K562 (cell line): ENCODE results near the gene SELENOM. TPM values are rescaled to one million over a fixed set of nuclear protein-coding genes. Genes with fewer than 3 reads are reported as not detected.

Experiments
- ATF7 ChIP-seq: fragments of 450-650 bp; IDR thresholded peaks from 2 replicates; pipeline ENCODE4 v1.7.1; 2014; ENCODE audit warnings: mild to moderate bottlenecking, moderate library complexity
- BHLHE40 ChIP-seq: IDR thresholded peaks from 2 replicates; pipeline ENCODE4 v1.6.1; 2011; ENCODE audit warnings: low read length, improper control_type of control experiment
- CBX3 ChIP-seq, 2 experiments: IDR thresholded peaks; 1 replicate in 1 of 2; 2 replicates in 1 of 2; pipeline ENCODE4 v1.6.1; 2012; ENCODE audit warnings: inconsistent platforms in 2 of 2, low read length in 2 of 2, borderline replicate concordance in 1 of 2, control low read depth in 1 of 2
- DNMT1 ChIP-seq: fragments of 450-650 bp; IDR thresholded peaks from 2 replicates; pipeline ENCODE4 v1.6.1; 2016; ENCODE audit warnings: antibody characterized with exemption, mild to moderate bottlenecking
- KDM2B ChIP-seq: fragments of 250-450 bp; sonication (Bioruptor Pico); IDR thresholded peaks from 2 replicates; pipeline ENCODE4 v1.8.0; 2021; ENCODE audit warnings: mild to moderate bottlenecking, moderate library complexity
- MAFK ChIP-seq: IDR thresholded peaks from 2 replicates; pipeline ENCODE4 v1.6.1; 2011; ENCODE audit warnings: low read length, improper control_type of control experiment
- MTA3 ChIP-seq: fragments of 450-650 bp; formaldehyde crosslinking; IDR thresholded peaks from 2 replicates; pipeline ENCODE4 v1.6.1; 2017; ENCODE audit warnings: mild to moderate bottlenecking, borderline replicate concordance
- NEUROD1 ChIP-seq: fragments of 150-350 bp; IDR thresholded peaks from 2 replicates; pipeline ENCODE4 v1.6.1; 2014; ENCODE audit warnings: borderline replicate concordance, low read length, low read depth; ENCODE audit not compliant: partially characterized antibody
- PATZ1 ChIP-seq: fragments of 250-450 bp; sonication (Bioruptor Pico); IDR thresholded peaks from 2 replicates; pipeline ENCODE4 v1.5.0; 2020; ENCODE audit warnings: mild to moderate bottlenecking, borderline replicate concordance
- POLR2G ChIP-seq: fragments of 200-400 bp; formaldehyde crosslinking; IDR thresholded peaks from 2 replicates; pipeline ENCODE4 v1.6.1; 2017; ENCODE audit warnings: low read depth, mild to moderate bottlenecking, antibody characterized with exemption, low read length, moderate library complexity
- SP1 ChIP-seq: sonication (generic); formaldehyde crosslinking; IDR thresholded peaks from 2 replicates; pipeline ENCODE4 v1.8.1; 2022; ENCODE audit warnings: mild to moderate bottlenecking, missing genetic modification reagents
- ZBTB40 ChIP-seq, 2 experiments: fragments of 450-650 bp in 1 of 2; sonication (generic) in 1 of 2; formaldehyde crosslinking in 1 of 2; IDR thresholded peaks; 2 replicates each; pipeline versions ENCODE4 v1.7.1 to v1.9.0; 2016 to 2022; ENCODE audit warnings: inconsistent platforms in 1 of 2, mild to moderate bottlenecking in 1 of 2, missing genetic modification reagents in 1 of 2
- ZFX ChIP-seq: sonication (generic); formaldehyde crosslinking; IDR thresholded peaks from 2 replicates; pipeline ENCODE4 v1.8.0; 2022; ENCODE audit warnings: mild to moderate bottlenecking, missing genetic modification reagents, moderate library complexity
- ZNF224 ChIP-seq: sonication (generic); formaldehyde crosslinking; IDR thresholded peaks from 2 replicates; pipeline ENCODE4 v1.8.0; 2022; ENCODE audit warnings: mild to moderate bottlenecking, missing genetic modification reagents
- polyA plus RNA-seq, 8 experiments: library from polyadenylated mRNA; depleted of rRNA in 4 of 8; stranded (reverse) in 5 of 8; unstranded in 3 of 8; fragments of >200 nt; fragmentation: Nextera tagmentation in 2 of 8; fragmentation: Illumina TruSeq in 1 of 8; extraction: Ambion mirVana in 2 of 8; extraction: Trizol in 1 of 8; gene quantifications; 2 replicates each; pipeline versions ENCODE4 v1.2.1 to v1.2.3, GENCODE V29; 2011 to 2014; ENCODE audit warnings: inconsistent platforms in 1 of 8, missing spikeins in 1 of 8
- total RNA-seq, 7 experiments: library from RNA; depleted of rRNA in 6 of 7; stranded (reverse); fragments of >200 nt in 6 of 7; fragmentation: Illumina TruSeq in 2 of 7; extraction: Trizol in 2 of 7; gene quantifications; 2 replicates each; pipeline versions ENCODE4 v1.2.1 to v1.2.3, GENCODE V29; 2011 to 2021; ENCODE audit warnings: low replicate concordance in 1 of 7

Gene SELENOM
- total and polyA plus RNA-seq, 9 of the 15 experiments (the other 6 are each of a cell fraction or from before 2014, with no cell fraction given), result 1.2 to 10.6 (median 3.7) TPM

DNA sequence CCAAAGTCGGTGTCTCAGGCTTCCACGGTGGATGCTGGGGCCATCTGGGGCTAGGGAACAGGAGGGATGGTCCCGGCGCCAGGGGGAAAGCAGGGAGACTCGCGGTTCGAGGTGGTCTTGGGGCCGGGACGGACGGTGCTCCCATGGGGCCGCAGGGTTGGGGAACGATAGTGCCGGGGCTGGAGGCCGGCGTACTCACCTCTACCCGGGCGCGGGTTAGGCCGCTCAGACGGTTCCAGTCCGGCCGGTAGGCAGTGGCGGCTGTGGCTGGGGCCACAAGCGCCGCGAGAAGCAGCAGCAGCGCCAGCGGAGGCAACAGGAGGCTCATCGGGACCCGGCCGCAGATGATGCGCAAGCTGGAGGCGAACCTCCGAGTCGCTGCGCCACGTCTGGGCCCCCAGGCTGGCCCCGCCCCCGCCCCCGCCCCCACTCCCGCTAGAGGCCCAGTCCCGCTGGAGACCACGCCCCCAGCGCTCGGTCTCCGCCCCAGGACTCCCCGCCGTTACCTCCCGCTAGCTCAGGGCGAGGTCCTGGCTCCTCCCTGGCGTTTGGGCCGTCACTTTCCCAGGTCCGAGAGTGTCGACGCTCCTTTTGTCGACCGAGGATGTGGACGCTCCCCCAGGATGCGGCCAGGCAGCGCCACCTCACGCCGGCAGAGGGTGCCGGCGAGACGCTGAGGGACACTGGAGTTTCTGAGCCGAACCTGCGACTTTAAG is at the start of gene SELENOM (continued):
- TF ChIP-seq ATF7 (peak; percentile 48; the same call in 1 of the 2 replicates), POLR2G (peak; percentile 73), PATZ1 (CRISPR knock-in tag) (no peak), NEUROD1 (peak; percentile 16), DNMT1 (no peak), MAFK (0 out of 2 replicates have a peak, but pooled peaks have one; percentile 10), ZFX (peak; percentile 73), BHLHE40 (0 out of 2 replicates have a peak, but pooled peaks have one; percentile 3), MTA3 (peak; percentile 64; the same call in 1 of the 2 replicates), CBX3 (IDR thresholded peaks at IDR 0.05; ENCODE audit: borderline replicate concordance in 1 of 2, low read length in 2 of 2) (0 out of 3 replicates have a peak, but pooled peaks of 1 of the 2 experiments have one; percentile 27), ZBTB40 (IDR thresholded peaks at IDR 0.05) (no peak), ZBTB40 (CRISPR knock-in tag; IDR thresholded peaks at IDR 0.05) (no peak), ZNF224 (CRISPR knock-in tag) (no peak), KDM2B (CRISPR knock-in tag) (no peak), SP1 (peak; percentile 59)
